Heart left ventricle (tissue), 13 donors: ENCODE data around the gene TESMIN.

Experiments used
- CTCF ChIP-seq, 12 donors: fragments of 200-600 bp; sonication (generic) in 4 of 12; IDR thresholded peaks; one replicate each; pipeline versions ENCODE4 v1.5.0 to v1.8.0; 2018 to 2022; ENCODE audit warnings: antibody characterized with exemption in 12 of 12, mild to moderate bottlenecking in 5 of 12
- POLR2A ChIP-seq, 2 donors: fragments of 450-650 bp; IDR thresholded peaks; one replicate each; pipeline ENCODE4 v1.6.1; 2017; ENCODE audit warnings: antibody characterized with exemption in 2 of 2, mild to moderate bottlenecking in 2 of 2, moderate library complexity in 2 of 2
- donor health status: ischemic (EF 13 %, LVEDD 7.1; RV severe dilation, severe dysfunction).
- donor health status: DM: no; HTN: yes; CAD: no.
- donor health status: DM: no; HTN: no; CAD: no.
- donor health status: ischemic (EF 25% LVEDD 6.9; RV normal size, moderate dysfunction).
- donor health status: ischemic (EF 25% LVEDD 5.7; RV mildly dilated, moderate dysfunction).
- donor health status: ischemic (EF 35%, LVEDD 5.7; RV mildly dilated, moderate dysfunction).
- donor health status: nonischemic (EF 11% LVEDD 7.7; RV severe dilation, severe dysfunction).
- donor health status: DM: yes; HTN: yes; CAD: no.
- donor health status: PGD.
- donor health status: ischemic (EF 29% LVEDD 5.4; RV normal size, mild dysfunction).
- donor health status: nonischemic (EF 23%, LVEDD 6.1; RV moderate dilation, normal function).

GRCh38 chr11:68751331-68751856 is at the start of gene TESMIN:
- TF ChIP-seq POLR2A (IDR thresholded peaks at IDR 0.05) (no peak), CTCF (IDR thresholded peaks at IDR 0.05) (no peak)
